Ishikawa (cell line): ENCODE measurements around the gene NSMCE1.

Source experiments
- CEBPB ChIP-seq: IDR thresholded peaks from 2 replicates; pipeline ENCODE4 v1.6.1; 2012
- CREB1 ChIP-seq: IDR thresholded peaks from 2 replicates; pipeline ENCODE4 v1.6.1; 2012; ENCODE audit warnings: low read depth
- EGR1 ChIP-seq: IDR thresholded peaks from 2 replicates; pipeline ENCODE4 v1.6.1; 2012
- EP300 ChIP-seq: IDR thresholded peaks from 2 replicates; pipeline ENCODE4 v1.6.1; 2012; ENCODE audit warnings: borderline replicate concordance
- FOXM1 ChIP-seq: IDR thresholded peaks from 2 replicates; pipeline ENCODE4 v1.6.1; 2012; ENCODE audit warnings: low read depth, borderline replicate concordance
- NFIC ChIP-seq: IDR thresholded peaks from 2 replicates; pipeline ENCODE4 v1.6.1; 2012
- RAD21 ChIP-seq: IDR thresholded peaks from 2 replicates; pipeline ENCODE4 v1.6.1; 2012; ENCODE audit warnings: low read depth
- REST ChIP-seq: IDR thresholded peaks from 2 replicates; pipeline ENCODE4 v1.6.1; 2012; ENCODE audit warnings: low read depth, mild to moderate bottlenecking
- TAF1 ChIP-seq: IDR thresholded peaks from 2 replicates; pipeline ENCODE4 v1.6.1; 2012; ENCODE audit warnings: low read depth, mild to moderate bottlenecking
- TCF12 ChIP-seq: IDR thresholded peaks from 2 replicates; pipeline ENCODE4 v1.6.1; 2012; ENCODE audit warnings: low read depth
- TEAD4 ChIP-seq: IDR thresholded peaks from 2 replicates; pipeline ENCODE4 v1.6.1; 2012
- YY1 ChIP-seq: IDR thresholded peaks from 2 replicates; pipeline ENCODE4 v1.6.1; 2012; ENCODE audit warnings: low read depth
- ZBTB7A ChIP-seq: IDR thresholded peaks from 2 replicates; pipeline ENCODE4 v1.6.1; 2012; ENCODE audit warnings: low read depth
- TF ChIP-seq, protein P1 (sequence below): IDR thresholded peaks from 2 replicates; pipeline ENCODE4 v1.6.1; 2012
- TF ChIP-seq, protein P2 (sequence below): IDR thresholded peaks from 2 replicates; pipeline ENCODE4 v1.6.1; 2012

Gene NSMCE1

DNA sequence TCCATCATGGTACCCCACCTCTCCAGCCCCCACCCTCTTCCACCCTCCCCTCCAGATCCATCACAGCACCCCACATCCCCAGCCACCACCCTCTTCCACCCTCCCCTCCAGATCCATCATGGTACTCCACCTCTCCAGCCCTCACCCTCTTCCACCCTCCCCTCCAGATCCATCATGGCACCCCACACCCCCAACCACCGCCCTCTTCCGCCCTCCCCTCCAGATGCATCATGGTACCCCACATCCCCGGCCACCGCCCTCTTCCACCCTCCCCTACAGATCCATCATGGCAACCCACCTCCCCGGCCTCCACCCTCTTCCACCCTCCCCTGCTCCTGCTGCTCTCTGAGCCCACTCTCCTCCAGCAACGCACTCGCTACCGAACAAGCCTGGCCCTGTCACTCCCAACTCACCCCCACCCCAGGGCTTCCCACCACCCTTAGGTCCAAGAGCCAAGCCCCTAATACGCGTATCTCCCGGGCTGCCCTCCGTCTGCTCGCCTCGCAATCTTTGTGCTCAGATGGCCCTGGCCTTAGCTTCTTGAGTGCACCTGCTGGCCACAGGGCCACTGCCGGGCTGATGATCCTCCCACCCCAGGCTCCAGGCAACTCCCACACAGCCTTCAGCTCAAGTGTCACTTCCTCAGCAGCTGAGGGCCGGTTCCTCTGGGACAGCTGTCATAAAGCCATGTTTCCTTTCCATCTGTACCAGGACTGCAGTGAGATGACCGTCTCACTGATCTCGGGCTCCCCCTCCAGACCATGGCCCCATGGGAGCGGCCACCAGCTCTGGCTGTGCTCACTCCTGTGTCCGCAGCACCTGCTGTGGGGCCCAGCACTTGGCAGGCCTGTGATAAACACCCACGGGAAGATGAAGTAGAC lies 39.7 kb downstream of the NSMCE1 start:
- TF ChIP-seq ZBTB7A (no peak), CEBPB (no peak), YY1 (no peak), TAF1 (no peak), FOXM1 (no peak), NFIC (no peak), EGR1 (no peak), TEAD4 (no peak), CREB1 (no peak), RAD21 (no peak), TCF12 (no peak), EP300 (no peak), REST (no peak)
- TF ChIP-seq, protein P1, sequence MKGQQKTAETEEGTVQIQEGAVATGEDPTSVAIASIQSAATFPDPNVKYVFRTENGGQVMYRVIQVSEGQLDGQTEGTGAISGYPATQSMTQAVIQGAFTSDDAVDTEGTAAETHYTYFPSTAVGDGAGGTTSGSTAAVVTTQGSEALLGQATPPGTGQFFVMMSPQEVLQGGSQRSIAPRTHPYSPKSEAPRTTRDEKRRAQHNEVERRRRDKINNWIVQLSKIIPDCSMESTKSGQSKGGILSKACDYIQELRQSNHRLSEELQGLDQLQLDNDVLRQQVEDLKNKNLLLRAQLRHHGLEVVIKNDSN, result no peak
- TF ChIP-seq, protein P2, sequence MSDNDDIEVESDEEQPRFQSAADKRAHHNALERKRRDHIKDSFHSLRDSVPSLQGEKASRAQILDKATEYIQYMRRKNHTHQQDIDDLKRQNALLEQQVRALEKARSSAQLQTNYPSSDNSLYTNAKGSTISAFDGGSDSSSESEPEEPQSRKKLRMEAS, result no peak

DNA sequence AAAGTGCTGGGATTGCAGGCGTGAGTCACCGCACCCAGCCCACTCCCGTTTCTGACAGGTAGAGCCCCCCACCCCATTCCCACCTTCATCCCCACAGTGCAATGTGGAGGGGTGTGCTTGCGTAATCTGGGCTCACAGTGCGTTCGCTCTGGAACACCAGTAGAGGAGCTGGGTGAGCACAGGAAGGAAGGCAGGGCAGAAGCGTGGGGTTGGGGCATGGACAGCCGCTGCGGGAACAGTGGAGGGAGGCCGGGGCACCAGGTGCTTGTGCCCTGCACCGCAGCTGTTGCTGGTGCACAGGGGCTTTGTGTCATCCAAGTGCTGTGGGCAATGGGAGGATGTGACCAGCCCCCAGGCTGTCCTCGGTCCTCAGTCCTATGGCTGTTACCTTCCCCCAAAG lies 40.5 kb downstream of the NSMCE1 start:
- TF ChIP-seq CREB1, result no peak

DNA sequence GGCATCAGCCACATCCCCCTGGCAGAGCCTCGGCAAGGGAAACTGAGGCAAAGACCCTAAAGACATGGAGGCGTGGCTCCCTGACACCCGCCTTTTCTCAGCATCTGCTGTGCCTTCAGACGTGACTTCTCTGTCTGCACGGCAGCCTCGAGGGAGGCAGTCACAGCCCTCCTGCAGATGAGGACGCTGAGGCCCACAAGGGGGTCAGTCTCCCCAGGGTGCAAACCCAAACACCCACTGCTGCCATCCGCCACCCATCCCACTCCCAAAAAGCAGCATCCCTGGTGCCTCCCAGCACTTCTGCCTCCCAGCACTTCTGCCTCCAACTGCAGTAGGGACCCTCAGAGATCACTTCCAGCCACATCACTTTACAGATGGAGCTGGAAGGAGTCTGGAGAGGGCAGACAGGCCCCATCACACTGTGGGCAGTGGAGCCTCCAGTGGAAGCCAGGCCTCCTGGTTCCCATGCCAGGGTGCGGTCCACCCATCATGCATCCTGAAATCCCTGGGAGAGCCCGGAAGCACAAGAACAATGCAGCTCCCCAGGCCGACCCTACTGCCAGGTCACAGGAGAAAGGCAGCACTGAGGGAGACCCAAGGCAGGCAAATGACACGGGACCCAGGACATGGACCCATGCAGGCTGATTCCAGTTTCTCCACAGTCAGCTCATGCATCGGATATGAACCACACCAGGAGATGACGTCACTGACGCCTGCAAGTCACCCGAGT lies 41.4 kb downstream of the NSMCE1 start:
- TF ChIP-seq CREB1, result no peak
- no peak for TF ChIP-seq TCF12
- no peak for TF ChIP-seq TEAD4
- TF ChIP-seq EGR1, result no peak

DNA sequence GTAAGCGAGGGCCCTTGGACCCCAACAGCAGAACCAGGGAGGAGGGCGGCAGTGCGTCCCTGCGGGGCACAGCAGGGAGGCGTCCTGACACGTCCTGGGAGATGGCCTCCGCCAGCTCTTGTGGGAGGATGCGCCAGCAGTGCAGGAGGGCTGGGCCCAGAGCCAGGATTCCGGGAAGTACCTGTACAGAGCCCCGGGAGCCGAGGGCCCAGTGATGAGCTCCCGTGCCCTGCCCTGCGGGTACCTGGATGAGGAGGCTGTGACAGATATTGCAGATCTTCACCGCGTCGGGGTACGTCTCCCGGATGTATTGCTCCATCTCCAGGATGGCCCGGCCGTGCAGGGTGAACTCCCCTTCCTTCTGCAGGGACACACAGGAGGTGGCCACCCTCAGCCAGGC lies 42.1 kb downstream of the NSMCE1 start:
- TF ChIP-seq EGR1, result no peak
- TF ChIP-seq NFIC, result no peak
- TF ChIP-seq, protein P1, result no peak
- no peak for TF ChIP-seq TEAD4
- no peak for TF ChIP-seq ZBTB7A
- TF ChIP-seq RAD21, result no peak
- TF ChIP-seq, protein P2, result no peak

- TF ChIP-seq TEAD4, result no peak
- TF ChIP-seq NFIC, result no peak
- no peak for TF ChIP-seq FOXM1
- no peak for TF ChIP-seq TCF12
- TF ChIP-seq TAF1, result no peak
- no peak for TF ChIP-seq RAD21
- TF ChIP-seq EP300, result no peak
- TF ChIP-seq CREB1, result no peak
- no peak for TF ChIP-seq YY1
- TF ChIP-seq, protein P2, result no peak
- no peak for TF ChIP-seq CEBPB
- no peak for TF ChIP-seq EGR1
- TF ChIP-seq, protein P1, result no peak
- TF ChIP-seq ZBTB7A, result no peak
- TF ChIP-seq REST, result no peak
Observed at GRCh38 chr16:27225536-27226360, 42.8 kb downstream of the NSMCE1 start.
